Upper lobe of right lung (tissue), 1 donor: Measurements from ENCODE around the gene ARHGAP20. TPM values are rescaled to one million over a fixed set of nuclear protein-coding genes. Genes with fewer than 3 reads are reported as not detected.
A peak's percentile ranks its signal among the peaks of the same experiment; 100 is the strongest.

Experiments used
- ATAC-seq: fragments of 200-7000 bp; cut with Tn5 transposase; one replicate; pipeline ENCODE4 v1.9.1; 2020; ENCODE audit warnings: mild to moderate bottlenecking, moderate library complexity
- DNase-seq: peaks from one replicate; pipeline ENCODE4 v3.0.0-alpha.2; 2020
- H3K27ac ChIP-seq: fragments of 200-600 bp; one replicate; pipeline ENCODE4 v1.8.0; 2022
- H3K27me3 ChIP-seq: fragments of 200-600 bp; one replicate; pipeline ENCODE4 v1.8.0; 2022; ENCODE audit warnings: mild to moderate bottlenecking
- H3K36me3 ChIP-seq: fragments of 200-600 bp; one replicate; pipeline ENCODE4 v1.8.0; 2022
- H3K4me1 ChIP-seq: fragments of 200-600 bp; one replicate; pipeline ENCODE4 v1.8.0; 2022
- H3K4me3 ChIP-seq: fragments of 200-600 bp; one replicate; pipeline ENCODE4 v1.8.0; 2022; ENCODE audit warnings: mild to moderate bottlenecking
- H3K9me3 ChIP-seq: fragments of 200-600 bp; one replicate; pipeline ENCODE4 v1.8.0; 2022
- intact Hi-C: fragments of 100-400 bp; cut with DNase I; formaldehyde crosslinking; loops from one replicate; pipeline ENCODE4 v1.11.0; 2022
- total RNA-seq: library from RNA; stranded (reverse); fragmentation: NEBNext Ultra II Directional; extraction: Animal tissue kit (Norgen Biotek cat#: 25700); gene quantifications from one replicate; pipeline ENCODE4 v1.2.1, GENCODE V29; 2021
- TF ChIP-seq, protein P1 (sequence below): fragments of 200-600 bp; IDR thresholded peaks from one replicate; pipeline ENCODE4 v1.8.0; 2022; ENCODE audit warnings: antibody characterized with exemption
- donor health status: DM: no; HTN: yes; CAD: no; lungs with severe emphysema.

ARHGAP20 gene
- total RNA-seq, 1 donor from 2014 or later: 6.6 TPM

DNA sequence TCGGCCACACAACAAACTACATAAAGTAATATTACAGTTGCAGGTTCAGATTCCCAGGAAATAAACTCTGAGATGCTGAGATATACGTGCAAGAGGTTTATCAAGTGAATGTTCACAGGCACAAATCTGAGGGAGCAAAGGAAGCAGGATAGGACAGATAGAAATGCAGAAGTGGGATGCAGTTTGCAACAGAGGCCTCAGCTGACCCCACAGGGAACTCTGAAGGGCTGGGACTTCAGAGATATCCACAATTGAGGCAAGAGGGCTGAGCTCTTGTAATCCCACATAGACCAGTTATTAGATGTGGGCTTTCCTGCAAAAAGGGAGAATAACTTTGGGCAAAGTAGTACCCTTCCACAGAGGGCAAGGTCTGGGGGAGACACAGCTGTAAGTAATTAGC is 25.4 kb upstream of the ARHGAP20 start:
- no peaks in the 10 kb centered on the region for H3K4me1 ChIP-seq
- no peaks in the 10 kb centered on the region for H3K36me3 ChIP-seq
- H3K4me3 ChIP-seq: no peak overlapping the region
- intact Hi-C loops: no loop called here
- no peaks in the 10 kb centered on the region for H3K9me3 ChIP-seq
- H3K27ac ChIP-seq: no peak overlapping the region
- TF ChIP-seq, protein P1, sequence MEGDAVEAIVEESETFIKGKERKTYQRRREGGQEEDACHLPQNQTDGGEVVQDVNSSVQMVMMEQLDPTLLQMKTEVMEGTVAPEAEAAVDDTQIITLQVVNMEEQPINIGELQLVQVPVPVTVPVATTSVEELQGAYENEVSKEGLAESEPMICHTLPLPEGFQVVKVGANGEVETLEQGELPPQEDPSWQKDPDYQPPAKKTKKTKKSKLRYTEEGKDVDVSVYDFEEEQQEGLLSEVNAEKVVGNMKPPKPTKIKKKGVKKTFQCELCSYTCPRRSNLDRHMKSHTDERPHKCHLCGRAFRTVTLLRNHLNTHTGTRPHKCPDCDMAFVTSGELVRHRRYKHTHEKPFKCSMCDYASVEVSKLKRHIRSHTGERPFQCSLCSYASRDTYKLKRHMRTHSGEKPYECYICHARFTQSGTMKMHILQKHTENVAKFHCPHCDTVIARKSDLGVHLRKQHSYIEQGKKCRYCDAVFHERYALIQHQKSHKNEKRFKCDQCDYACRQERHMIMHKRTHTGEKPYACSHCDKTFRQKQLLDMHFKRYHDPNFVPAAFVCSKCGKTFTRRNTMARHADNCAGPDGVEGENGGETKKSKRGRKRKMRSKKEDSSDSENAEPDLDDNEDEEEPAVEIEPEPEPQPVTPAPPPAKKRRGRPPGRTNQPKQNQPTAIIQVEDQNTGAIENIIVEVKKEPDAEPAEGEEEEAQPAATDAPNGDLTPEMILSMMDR: no peak
- ATAC-seq: peak; percentile 79
- DNase-seq: no peak
- H3K27me3 ChIP-seq: no peaks in the 10 kb centered on the region

DNA sequence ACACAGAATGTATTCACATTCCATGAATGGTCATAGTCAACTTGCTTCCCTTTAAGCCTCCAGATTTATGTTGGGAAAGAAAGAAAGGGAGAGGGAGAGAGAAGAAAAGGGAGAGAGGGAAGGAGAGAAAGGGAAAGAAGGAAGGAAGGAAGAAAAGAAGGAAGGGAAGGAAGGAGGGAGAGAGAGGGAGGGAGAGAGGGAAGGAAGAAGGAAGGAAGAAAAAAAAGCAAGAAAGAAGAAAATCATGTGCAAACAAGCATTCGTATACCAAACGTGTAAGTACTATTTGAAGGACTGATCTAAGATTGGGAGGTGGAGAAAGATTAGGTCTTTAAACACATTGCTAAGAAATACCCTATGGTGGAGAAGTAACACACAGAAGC is 23.9 kb upstream of the ARHGAP20 start:
- DNase-seq (no peak), ATAC-seq (no peak)
- H3K4me3 ChIP-seq: no peak overlapping the region
- H3K36me3 ChIP-seq: no peaks in the 10 kb centered on the region
- TF ChIP-seq, protein P1: no peak
- H3K9me3 ChIP-seq: no peaks in the 10 kb centered on the region
- intact Hi-C loops: no loop called here
- no peak overlapping the region for H3K27ac ChIP-seq
- no peaks in the 10 kb centered on the region for H3K4me1 ChIP-seq
- no peaks in the 10 kb centered on the region for H3K27me3 ChIP-seq

DNA sequence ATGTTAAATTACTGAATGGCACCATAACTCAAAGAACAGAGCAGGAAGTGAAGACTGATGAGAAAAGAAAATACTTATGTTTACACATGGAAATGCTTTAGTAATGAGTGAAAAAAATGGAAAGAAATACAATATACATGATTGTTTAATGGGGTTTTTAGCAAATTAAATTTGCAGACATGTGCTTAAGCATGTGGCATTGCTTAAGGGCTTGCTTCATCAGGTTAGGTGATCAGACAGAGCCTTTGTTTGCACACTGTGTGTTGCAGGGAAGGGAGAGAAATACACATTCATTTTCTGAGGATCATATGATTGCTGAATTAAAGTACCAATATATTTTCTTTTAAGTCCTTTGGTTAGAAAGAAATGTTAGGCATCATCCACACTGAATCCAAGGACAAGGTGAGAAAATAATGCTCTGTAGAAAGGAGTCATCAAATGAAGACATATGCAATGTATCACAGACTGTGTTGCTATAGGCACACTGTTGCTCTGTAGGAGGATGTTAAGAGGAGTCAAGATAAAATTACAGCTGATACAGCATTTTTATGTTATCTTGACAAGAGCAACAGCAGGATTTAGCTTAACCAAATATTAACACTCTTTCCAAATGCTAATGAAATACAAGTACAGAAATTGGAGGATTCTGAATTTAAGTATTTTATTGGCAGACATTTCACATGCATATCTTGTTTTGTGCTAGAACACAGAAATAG is 23.4 kb upstream of the ARHGAP20 start:
- Histone ChIP-seq H3K4me1 (no peaks in the 10 kb centered on the region), H3K4me3 (no peak overlapping the region), H3K36me3 (no peaks in the 10 kb centered on the region), H3K9me3 (no peaks in the 10 kb centered on the region), H3K27me3 (no peaks in the 10 kb centered on the region), H3K27ac (no peak overlapping the region)
- DNase-seq: no peak
- intact Hi-C loops: no loop called here
- TF ChIP-seq, protein P1: no peak
- ATAC-seq: no peak

DNA sequence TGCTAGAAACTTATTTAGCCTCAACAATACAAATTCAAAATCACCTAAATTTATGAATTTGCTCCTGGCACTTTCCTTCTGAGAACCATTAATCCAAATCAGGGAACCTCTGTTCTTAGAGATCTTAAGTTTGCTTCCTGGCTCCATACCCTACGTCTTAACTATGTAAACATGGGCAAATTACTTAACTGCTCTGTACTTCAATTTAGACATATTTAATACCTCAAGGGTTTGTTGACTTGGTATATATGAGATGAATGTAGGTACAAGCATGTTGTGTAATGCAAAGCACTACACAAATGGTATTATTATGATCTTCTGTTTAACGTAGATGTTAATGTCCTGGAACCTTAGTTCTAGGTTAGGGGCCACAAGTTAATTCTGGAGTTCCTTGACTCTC is 22.6 kb upstream of the ARHGAP20 start:
- DNase-seq (no peak), ATAC-seq (no peak)
- Histone ChIP-seq H3K9me3 (no peaks in the 10 kb centered on the region), H3K4me3 (no peak overlapping the region), H3K27ac (no peak overlapping the region), H3K4me1 (no peaks in the 10 kb centered on the region), H3K27me3 (no peaks in the 10 kb centered on the region), H3K36me3 (no peaks in the 10 kb centered on the region)
- TF ChIP-seq, protein P1: no peak
- intact Hi-C loops: no loop called here

DNA sequence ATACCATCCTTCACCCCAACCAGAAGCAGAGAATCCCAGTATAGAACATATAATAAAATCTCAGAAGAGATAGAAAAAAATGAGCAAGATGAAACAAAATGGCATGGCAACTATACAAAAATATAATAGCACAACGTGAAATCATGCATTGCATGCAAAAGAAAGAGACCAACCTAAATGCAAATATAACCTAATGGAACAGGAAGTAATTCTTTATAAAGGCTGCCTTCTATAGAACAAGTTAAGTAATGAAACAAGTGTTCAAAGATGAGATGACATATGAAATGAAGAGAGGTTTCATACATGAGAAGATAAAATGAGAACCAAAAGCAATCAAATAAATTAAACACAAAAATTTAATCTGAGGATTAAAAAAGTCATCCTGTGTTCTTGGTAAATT is 18.5 kb upstream of the ARHGAP20 start:
- Histone ChIP-seq H3K27ac (no peak overlapping the region), H3K4me1 (no peaks in the 10 kb centered on the region), H3K9me3 (no peaks in the 10 kb centered on the region), H3K4me3 (no peak overlapping the region), H3K27me3 (no peaks in the 10 kb centered on the region), H3K36me3 (no peaks in the 10 kb centered on the region)
- TF ChIP-seq, protein P1: no peak
- DNase-seq: no peak
- no peak for ATAC-seq
- intact Hi-C loops: no loop called here

DNA sequence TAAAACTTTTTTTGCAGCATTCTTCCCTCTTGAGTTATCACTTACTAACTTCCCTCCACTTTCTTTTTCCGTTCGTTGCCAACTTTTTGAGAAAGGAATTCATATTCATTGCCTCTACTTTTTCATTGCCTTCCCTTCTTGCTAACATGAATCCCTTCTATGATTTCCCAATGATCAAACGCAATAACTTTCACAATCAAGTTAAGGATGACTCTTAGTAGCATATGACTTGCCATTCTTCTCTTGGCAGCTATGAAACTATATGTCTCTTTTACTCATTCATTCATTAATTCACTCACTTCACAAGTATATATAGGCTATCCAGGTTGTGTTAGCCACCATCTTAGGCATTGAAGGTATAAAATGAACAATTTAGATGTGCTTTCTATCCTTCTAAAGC is 16.6 kb upstream of the ARHGAP20 start:
- Histone ChIP-seq H3K27me3 (no peaks in the 10 kb centered on the region), H3K9me3 (no peaks in the 10 kb centered on the region), H3K27ac (no peak overlapping the region), H3K4me1 (no peaks in the 10 kb centered on the region), H3K36me3 (no peaks in the 10 kb centered on the region), H3K4me3 (no peak overlapping the region)
- TF ChIP-seq, protein P1: no peak
- ATAC-seq: no peak
- intact Hi-C loops: no loop called here
- DNase-seq: no peak
